Measurements from ENCODE around the gene ARHGAP6.

ARHGAP6 gene

GRCh38 chrX:11334165-11334564, 331.6 kb downstream of the ARHGAP6 start:
- peak; percentile 18 for DNase-seq
- TF ChIP-seq CTCF (IDR thresholded peaks at IDR 0.05; ENCODE audit: low read length) (no peak), EZH2 (optimal IDR thresholded peaks at IDR 0.05; ENCODE audit: low read depth, low read length) (no peak)

GRCh38 chrX:11331788-11332187, 333.9 kb downstream of the ARHGAP6 start:
- Histone ChIP-seq H3K79me2 (ENCODE audit: low read length) (peaks cover 55% of the 10 kb centered on the region), H3K9ac (ENCODE audit: low read length) (no peak overlapping the region), H3K4me1 (ENCODE audit: low read length) (peaks cover 25% of the 10 kb centered on the region), H3K4me2 (ENCODE audit: low read depth, low read length) (no peak overlapping the region), H3K9me3 (replicated peaks; ENCODE audit: insufficient read depth, low read length) (no peaks in the 10 kb centered on the region), H2AFZ (ENCODE audit: low read length) (no peak overlapping the region), H3K27ac (ENCODE audit: low read length) (no peak overlapping the region), H3K9me2 (replicated peaks; ENCODE audit: insufficient read depth, low read length) (no peaks in the 10 kb centered on the region), H3F3A (ENCODE audit: insufficient read depth, low read length) (peaks cover 6% of the 10 kb centered on the region), H4K20me1 (ENCODE audit: insufficient read depth, low read length) (no peaks in the 10 kb centered on the region), H3K27me3 (replicated peaks; ENCODE audit: insufficient read depth, low read length) (no peaks in the 10 kb centered on the region), H3K4me3 (ENCODE audit: low read length) (no peak overlapping the region), H3K36me3 (replicated peaks; ENCODE audit: insufficient read depth, low read length) (no peaks in the 10 kb centered on the region)
- no peak for DNase-seq
- TF ChIP-seq EZH2 (optimal IDR thresholded peaks at IDR 0.05; ENCODE audit: low read depth, low read length), result no peak
- TF ChIP-seq EZH2phosphoT487 (IDR thresholded peaks at IDR 0.05; ENCODE audit: low read length), result no peak
- TF ChIP-seq CTCF (IDR thresholded peaks at IDR 0.05; ENCODE audit: low read length), result no peak

More at GRCh38 chrX:11334165-11334564, 331.6 kb downstream of the ARHGAP6 start:
- Histone ChIP-seq H3K9me3 (replicated peaks; ENCODE audit: insufficient read depth, low read length) (no peaks in the 10 kb centered on the region), H3K79me2 (ENCODE audit: low read length) (peaks cover 60% of the 10 kb centered on the region), H3K27me3 (replicated peaks; ENCODE audit: insufficient read depth, low read length) (no peaks in the 10 kb centered on the region), H3K36me3 (replicated peaks; ENCODE audit: insufficient read depth, low read length) (no peaks in the 10 kb centered on the region), H3K4me3 (ENCODE audit: low read length) (no peak overlapping the region), H4K20me1 (ENCODE audit: insufficient read depth, low read length) (no peaks in the 10 kb centered on the region), H3F3A (ENCODE audit: insufficient read depth, low read length) (peaks cover 8% of the 10 kb centered on the region), H3K4me2 (ENCODE audit: low read depth, low read length) (no peak overlapping the region), H3K9me2 (replicated peaks; ENCODE audit: insufficient read depth, low read length) (no peaks in the 10 kb centered on the region), H3K27ac (ENCODE audit: low read length) (no peak overlapping the region), H3K4me1 (ENCODE audit: low read length) (peaks cover 40% of the 10 kb centered on the region), H2AFZ (ENCODE audit: low read length) (no peak overlapping the region), H3K9ac (ENCODE audit: low read length) (no peak overlapping the region)

- no peaks in the 10 kb centered on the region; the same call in 1 of the 2 replicates for H3F3A ChIP-seq (ENCODE audit: insufficient read depth, low read length)
- H3K36me3 ChIP-seq (replicated peaks; ENCODE audit: insufficient read depth, low read length), result no peaks in the 10 kb centered on the region
- TF ChIP-seq EZH2 (optimal IDR thresholded peaks at IDR 0.05; ENCODE audit: low read depth, low read length), result no peak
- TF ChIP-seq EZH2phosphoT487 (IDR thresholded peaks at IDR 0.05; ENCODE audit: low read length), result no peak
- no peak for TF ChIP-seq CTCF (IDR thresholded peaks at IDR 0.05; ENCODE audit: low read length)
- no peak overlapping the region for H3K27ac ChIP-seq (ENCODE audit: low read length)
- no peak overlapping the region for H3K4me2 ChIP-seq (ENCODE audit: low read depth, low read length)
- peaks cover 4% of the 10 kb centered on the region for H3K4me1 ChIP-seq (ENCODE audit: low read length)
- H3K9me2 ChIP-seq (replicated peaks; ENCODE audit: insufficient read depth, low read length), result no peaks in the 10 kb centered on the region
- H3K4me3 ChIP-seq (ENCODE audit: low read length), result no peak overlapping the region
- no peaks in the 10 kb centered on the region for H3K27me3 ChIP-seq (replicated peaks; ENCODE audit: insufficient read depth, low read length)
- H3K9ac ChIP-seq (ENCODE audit: low read length), result no peak overlapping the region
- H3K9me3 ChIP-seq (replicated peaks; ENCODE audit: insufficient read depth, low read length), result no peaks in the 10 kb centered on the region
- H3K79me2 ChIP-seq (ENCODE audit: low read length), result peaks cover 52% of the 10 kb centered on the region
- no peaks in the 10 kb centered on the region for H4K20me1 ChIP-seq (ENCODE audit: insufficient read depth, low read length)
- H2AFZ ChIP-seq (ENCODE audit: low read length), result no peak overlapping the region
- DNase-seq, result no peak
Measured at GRCh38 chrX:11329021-11329420, 336.7 kb downstream of the ARHGAP6 start.
